Testis (tissue), 3 donors: Measurements from ENCODE around the gene LRMDA. TPM values are rescaled to one million over a fixed set of nuclear protein-coding genes. Genes with fewer than 3 reads are reported as not detected.

Source experiments
- DNase-seq: peaks from one replicate; pipeline ENCODE4 v3.0.0-alpha.2; 2019
- H3K27ac ChIP-seq, 2 donors: fragments of 200-600 bp; sonication (generic); one replicate each; pipeline ENCODE4 v1.5.1; 2019
- H3K27me3 ChIP-seq: fragments of 200-600 bp; sonication (generic); one replicate; pipeline ENCODE4 v1.5.1; 2019
- H3K36me3 ChIP-seq: fragments of 200-600 bp; sonication (generic); one replicate; pipeline ENCODE4 v1.5.1; 2017; ENCODE audit warnings: low read depth; ENCODE audit errors: missing control alignments
- H3K4me1 ChIP-seq: fragments of 200-600 bp; sonication (generic); one replicate; pipeline ENCODE4 v1.5.1; 2019
- H3K4me3 ChIP-seq, 2 donors: fragments of 200-600 bp; sonication (generic); one replicate each; pipeline ENCODE4 v1.5.1; 2017 to 2019
- H3K9me3 ChIP-seq: fragments of 200-600 bp; sonication (generic); one replicate; pipeline ENCODE4 v1.5.1; 2017
- CTCF ChIP-seq, 3 experiments: fragments of 450-650 bp in 2 of 3; fragments of 200-600 bp in 1 of 3; sonication (generic) in 1 of 3; IDR thresholded peaks; one replicate each; pipeline ENCODE4 v1.5.1; 2016 to 2019; ENCODE audit warnings: antibody characterized with exemption in 3 of 3, mild to moderate bottlenecking in 2 of 3, moderate library complexity in 1 of 3
- POLR2A ChIP-seq: fragments of 450-650 bp; IDR thresholded peaks from one replicate; pipeline ENCODE4 v1.6.1; 2017; ENCODE audit warnings: antibody characterized with exemption, mild to moderate bottlenecking, moderate library complexity
- WGBS, 2 donors: methylation state at CpG; one replicate each; pipeline ENCODE4 v1.1.5; 2018; 5-methylcytosine and 5-hydroxymethylcytosine counted together
- intact Hi-C: fragments of 100-400 bp; cut with DNase I; formaldehyde crosslinking; loops from one replicate; pipeline ENCODE4 v1.15.1; 2023; ENCODE audit warnings: low total_unique reads
- polyA plus RNA-seq: library from polyadenylated mRNA; stranded (reverse); fragments of 350-450 nt; fragmentation: Illumina TruSeq; extraction: RNeasy Lipid Tissue Mini Kit (QIAGEN cat#74804); gene quantifications from one replicate; pipeline ENCODE4 v1.2.3, GENCODE V29; 2014; ENCODE audit warnings: low read depth, low replicate concordance; ENCODE audit not compliant: insufficient read depth
- total RNA-seq, 2 donors: library from RNA; depleted of rRNA; stranded (reverse); fragments of >200 nt; gene quantifications; one replicate each; pipeline ENCODE4 v1.2.3, GENCODE V29; 2016

The LRMDA gene
- total and polyA plus RNA-seq, 3 donors from 2014 or later = 7.6 to 13.8 (median 10.6) TPM

- TF ChIP-seq POLR2A (no peak), CTCF (IDR thresholded peaks at IDR 0.05) (no peak)
- peak overlapping the region in 1 of 2 donors; percentile 86 for H3K27ac ChIP-seq
- 47 to 51% methylated on average over 10 of the region's 10 CpGs for WGBS, 2 donors
Measured at GRCh38 chr10:75410132-75411005, 21.1 kb upstream of the LRMDA start.

GRCh38 chr10:75414527-75414926 lies 16.9 kb upstream of the LRMDA start:
- Histone ChIP-seq H3K27me3 (no peaks in the 10 kb centered on the region), H3K36me3 (no peaks in the 10 kb centered on the region), H3K4me1 (peaks cover 3% of the 10 kb centered on the region), H3K27ac (no peak overlapping the region), H3K4me3 (no peak overlapping the region), H3K9me3 (no peaks in the 10 kb centered on the region)
- intact Hi-C loops = no loop called here
- 94 to 95% methylated on average over 1 of the region's 1 CpG for WGBS, 2 donors
- DNase-seq = no peak
- no peak for TF ChIP-seq CTCF (IDR thresholded peaks at IDR 0.05)
- no peak for TF ChIP-seq POLR2A

More at GRCh38 chr10:75410132-75411005, 21.1 kb upstream of the LRMDA start:
- H3K27me3 ChIP-seq = no peaks in the 10 kb centered on the region
- intact Hi-C loops = no loop called here
- H3K4me3 ChIP-seq = peak overlapping the region in 1 of 2 donors; percentile 74
- H3K4me1 ChIP-seq = peaks cover 3% of the 10 kb centered on the region
- no peak for DNase-seq
- H3K9me3 ChIP-seq = no peaks in the 10 kb centered on the region
- no peaks in the 10 kb centered on the region for H3K36me3 ChIP-seq

GRCh38 chr10:75417522-75417927 lies 13.9 kb upstream of the LRMDA start:
- H3K27ac ChIP-seq = no peak overlapping the region
- 62 to 78% methylated on average over 4 to 5 of the region's 5 CpGs for WGBS, 2 donors
- intact Hi-C loops = no loop called here

GRCh38 chr10:75418293-75418692 lies 13.1 kb upstream of the LRMDA start:
- H3K4me1 ChIP-seq = no peaks in the 10 kb centered on the region
- 75 to 89% methylated on average over 1 to 4 of the region's 4 CpGs for WGBS, 2 donors
- TF ChIP-seq CTCF (IDR thresholded peaks at IDR 0.05) (no peak), POLR2A (no peak)
- no peak overlapping the region for H3K4me3 ChIP-seq
- H3K9me3 ChIP-seq = no peaks in the 10 kb centered on the region
- no peaks in the 10 kb centered on the region for H3K36me3 ChIP-seq
- no peak for DNase-seq
- intact Hi-C loops = no loop called here
- no peaks in the 10 kb centered on the region for H3K27me3 ChIP-seq
- no peak overlapping the region for H3K27ac ChIP-seq

More at GRCh38 chr10:75417522-75417927, 13.9 kb upstream of the LRMDA start:
- no peaks in the 10 kb centered on the region for H3K27me3 ChIP-seq
- H3K9me3 ChIP-seq = no peaks in the 10 kb centered on the region
- DNase-seq = no peak
- TF ChIP-seq CTCF (IDR thresholded peaks at IDR 0.05) (no peak), POLR2A (no peak)
- H3K36me3 ChIP-seq = no peaks in the 10 kb centered on the region
- no peaks in the 10 kb centered on the region for H3K4me1 ChIP-seq
- H3K4me3 ChIP-seq = no peak overlapping the region

- intact Hi-C loops = no loop called here
- TF ChIP-seq CTCF (IDR thresholded peaks at IDR 0.05) = no peak
- H3K4me3 ChIP-seq = no peak overlapping the region
- WGBS, 2 donors = 90 to 91% methylated on average over 8 of the region's 8 CpGs
- no peaks in the 10 kb centered on the region for H3K9me3 ChIP-seq
- no peaks in the 10 kb centered on the region for H3K27me3 ChIP-seq
- H3K27ac ChIP-seq = no peak overlapping the region
- H3K36me3 ChIP-seq = no peaks in the 10 kb centered on the region
- H3K4me1 ChIP-seq = no peaks in the 10 kb centered on the region
- no peak for DNase-seq
Measured at GRCh38 chr10:75418712-75419111, 12.7 kb upstream of the LRMDA start.
